ENCODE measurements around the gene CCDC198. TPM values are rescaled to one million over a fixed set of nuclear protein-coding genes. Genes with fewer than 3 reads are reported as not detected.

CCDC198 gene
- total and polyA plus RNA-seq, 2 experiments from 2014 or later = not detected

- H3K36me3 Mint-ChIP-seq (ENCODE audit: low read depth) = no peaks in the 10 kb centered on the region
Measured at GRCh38 chr14:57420986-57421385, 72.7 kb downstream of the CCDC198 start.

More at GRCh38 chr14:57420986-57421385, 72.7 kb downstream of the CCDC198 start:
- Histone ChIP-seq H3K27ac (ENCODE audit: low read depth) (no peak overlapping the region), H3K4me2 (no peak overlapping the region), H3K79me2 (replicated peaks; ENCODE audit: insufficient read depth) (no peaks in the 10 kb centered on the region), H3F3A (replicated peaks; ENCODE audit: low read depth) (no peaks in the 10 kb centered on the region), H3K27me3 (ENCODE audit: insufficient read depth) (no peaks in the 10 kb centered on the region), H3K9me2 (ENCODE audit: insufficient read depth) (no peaks in the 10 kb centered on the region), H3K36me3 (ENCODE audit: insufficient read depth) (no peaks in the 10 kb centered on the region), H2AFZ (no peak overlapping the region), H3K4me3 (no peak overlapping the region), H4K20me1 (replicated peaks; ENCODE audit: insufficient read depth) (no peaks in the 10 kb centered on the region), H3K4me1 (ENCODE audit: insufficient read depth) (no peaks in the 10 kb centered on the region)
- no peak for ATAC-seq
- H3K9me3 Mint-ChIP-seq = no peaks in the 10 kb centered on the region
- peaks cover 2% of the 10 kb centered on the region for H3K27me3 Mint-ChIP-seq (ENCODE audit: insufficient read depth, low read depth, poor library complexity)
- no peaks in the 10 kb centered on the region for H3K4me1 Mint-ChIP-seq
- no peak for DNase-seq (ENCODE audit: low spot score)
- no peak overlapping the region for H3K4me3 Mint-ChIP-seq
- no peak overlapping the region for H3K27ac Mint-ChIP-seq
- TF ChIP-seq ZNF114 (CRISPR knock-in tag; IDR thresholded peaks at IDR 0.05) (no peak), CTCF (conservative IDR thresholded peaks at IDR 0.05; ENCODE audit: low read depth in 2 of 2) (no peak), NANOG (IDR thresholded peaks at IDR 0.05; ENCODE audit: borderline replicate concordance) (no peak), EZH2 (IDR thresholded peaks at IDR 0.05; ENCODE audit: low read depth, unreplicated experiment) (no peak), POLR2AphosphoS5 (IDR thresholded peaks at IDR 0.05; ENCODE audit: low read depth) (no peak), ZNF331 (CRISPR knock-in tag; IDR thresholded peaks at IDR 0.05; ENCODE audit: low read depth) (no peak), ZNF462 (CRISPR knock-in tag; IDR thresholded peaks at IDR 0.05) (no peak), STAT1 (IDR thresholded peaks at IDR 0.05; ENCODE audit: unreplicated experiment) (no peak), JUNB (IDR thresholded peaks at IDR 0.05; ENCODE audit: unreplicated experiment) (no peak), CREB1 (CRISPR knock-in tag; IDR thresholded peaks at IDR 0.05; ENCODE audit: low read depth) (no peak), EZH2phosphoT487 (IDR thresholded peaks at IDR 0.05; ENCODE audit: unreplicated experiment) (no peak), ETS1 (IDR thresholded peaks at IDR 0.05) (no peak), REST (IDR thresholded peaks at IDR 0.05; ENCODE audit: unreplicated experiment) (no peak)
